Activated CD4-positive, alpha-beta T cell treated with anti-CD3 and anti-CD28 coated beads for 1 hour (primary cell): Measurements from ENCODE around the gene GPR146.

Source experiments
- DNase-seq: peaks from one replicate; pipeline ENCODE4 v3.0.0-alpha.2; 2020

The GPR146 gene

GRCh38 chr7:1011297-1012003 is 32.9 kb upstream of the GPR146 start:
- no peak for DNase-seq

GRCh38 chr7:1012004-1012715 is 32.2 kb upstream of the GPR146 start:
- DNase-seq: no peak

GRCh38 chr7:1012716-1013095 is 31.6 kb upstream of the GPR146 start:
- no peak for DNase-seq

GRCh38 chr7:1013581-1013980 is 30.8 kb upstream of the GPR146 start:
- DNase-seq: no peak

GRCh38 chr7:1014681-1015080 is 29.7 kb upstream of the GPR146 start:
- no peak for DNase-seq

- DNase-seq: no peak
Observed at GRCh38 chr7:1015196-1016121, 28.9 kb upstream of the GPR146 start.

- no peak for DNase-seq
Observed at GRCh38 chr7:1016577-1017531, 27.5 kb upstream of the GPR146 start.

- no peak for DNase-seq
Observed at GRCh38 chr7:1017586-1018333, 26.6 kb upstream of the GPR146 start.

- DNase-seq: no peak
Observed at GRCh38 chr7:1018334-1018695, 26.0 kb upstream of the GPR146 start.

GRCh38 chr7:1019255-1019785 is 25.0 kb upstream of the GPR146 start:
- DNase-seq: no peak

- DNase-seq: no peak
Observed at GRCh38 chr7:1019789-1020610, 24.3 kb upstream of the GPR146 start.

GRCh38 chr7:1020849-1021251 is 23.5 kb upstream of the GPR146 start:
- no peak for DNase-seq

GRCh38 chr7:1021366-1021765 is 23.0 kb upstream of the GPR146 start:
- no peak for DNase-seq

- DNase-seq: no peak
Observed at GRCh38 chr7:1021931-1022330, 22.4 kb upstream of the GPR146 start.

GRCh38 chr7:1022356-1022755 is 22.0 kb upstream of the GPR146 start:
- DNase-seq: no peak

- no peak for DNase-seq
Observed at GRCh38 chr7:1022801-1023465, 21.4 kb upstream of the GPR146 start.

GRCh38 chr7:1024331-1024841 is 20.0 kb upstream of the GPR146 start:
- DNase-seq: no peak

GRCh38 chr7:1024876-1025742 is 19.2 kb upstream of the GPR146 start:
- DNase-seq: no peak
